Adrenal gland (tissue), 5 donors: Measurements from ENCODE around the gene RPP25.

Source experiments
- CTCF ChIP-seq, 6 experiments: fragments of 450-650 bp in 4 of 6; fragments of 200-600 bp in 2 of 6; sonication (generic) in 1 of 6; IDR thresholded peaks; 1 replicate in 5 of 6; 2 replicates in 1 of 6; pipeline versions ENCODE4 v1.5.1 to v1.8.0; 2016 to 2021; ENCODE audit warnings: antibody characterized with exemption in 6 of 6, mild to moderate bottlenecking in 2 of 6, moderate library complexity in 1 of 6
- POLR2A ChIP-seq, 2 donors: fragments of 450-650 bp; IDR thresholded peaks; one replicate each; pipeline ENCODE4 v1.6.1; 2017; ENCODE audit warnings: antibody characterized with exemption in 2 of 2, mild to moderate bottlenecking in 2 of 2, moderate library complexity in 1 of 2
- donor health status: DM: no; HTN: no; CAD: no.

- TF ChIP-seq CTCF (IDR thresholded peaks at IDR 0.05) (no peak), POLR2A (IDR thresholded peaks at IDR 0.05) (no peak)
These were observed 6.1 kb upstream of the RPP25 start for GRCh38 chr15:74962671-74963070.
